T-helper 1 cell treated with Interleukin-12 subunit alpha and Interleukin-12 subunit beta and Interleukin-4 antibody, amounts not matched to agents 30 ng/mL and 1 ng/mL, for 36 hours (primary cell): ENCODE measurements around the gene ARHGEF25. TPM values are rescaled to one million over a fixed set of nuclear protein-coding genes. Genes with fewer than 3 reads are reported as not detected.
"Not testable (repeated sequence)": the region's sequence is repeated elsewhere in the genome, so short reads cannot be mapped to it uniquely, and the experiment has no call there.

Source experiments
- intact Hi-C: fragments of 100-400 bp; cut with micrococcal nuclease; formaldehyde crosslinking; loops from one replicate; pipeline ENCODE4 v1.15.1; 2024
- total RNA-seq: library from RNA; stranded (reverse); gene quantifications from 2 replicates; pipeline ENCODE4 v1.2.3, GENCODE V29; 2022

Gene ARHGEF25
- total RNA-seq, 1 donor from 2014 or later, result 0.51 TPM

- intact Hi-C loops, result loop anchor here (2.0 kb wide), 1 partner anchor 392 kb away; no protein-coding TSS in a partner anchor
Measured at GRCh38 chr12:57632073-57632957, 21.1 kb downstream of the ARHGEF25 start.

DNA sequence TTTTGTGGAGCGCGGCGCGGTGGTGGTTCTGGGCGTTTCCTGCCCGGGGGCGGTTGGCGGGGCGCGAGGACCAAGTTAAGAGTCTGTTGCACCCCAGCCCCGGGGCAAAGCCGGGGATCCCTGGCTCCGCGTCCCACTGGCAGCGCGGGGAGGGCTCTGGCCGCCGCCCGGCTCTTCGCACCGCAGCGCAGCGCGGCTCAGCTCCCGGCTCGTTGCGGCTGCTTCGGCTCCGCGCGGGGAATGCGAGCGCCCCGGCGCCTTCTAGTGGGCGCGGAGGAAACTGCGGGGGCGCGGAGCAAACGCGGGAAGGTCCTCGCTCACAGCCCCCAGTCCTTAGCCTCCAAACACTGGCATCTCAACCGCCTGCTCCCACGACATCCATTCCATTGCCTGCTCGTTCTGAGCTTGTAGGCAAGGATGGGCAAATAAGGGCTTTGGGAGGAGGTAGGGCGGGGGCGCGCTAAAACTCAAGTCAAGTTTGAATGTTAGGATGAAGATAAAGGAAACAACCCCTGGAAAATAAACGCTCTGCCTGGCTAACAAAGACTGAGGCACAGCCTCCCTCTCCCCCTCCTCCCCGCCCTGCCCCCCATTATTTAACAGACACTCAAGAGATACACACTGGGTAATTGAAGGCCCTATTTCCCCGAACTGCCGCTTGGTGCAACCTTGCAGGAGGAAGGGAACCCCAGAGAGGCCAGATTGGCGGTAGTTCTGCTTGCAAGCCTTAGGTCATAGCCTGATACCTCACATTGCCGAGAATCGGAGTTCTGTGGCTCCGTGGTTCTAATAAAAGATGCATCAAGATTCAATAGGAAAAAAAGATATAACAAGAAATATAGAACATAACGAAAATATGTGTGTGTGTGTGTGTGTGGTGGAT, 22.0 kb downstream of the ARHGEF25 start, which contains the start of gene B4GALNT1:
Gene B4GALNT1, minus strand, starts transcription at position 244 of the 883 bp plus-strand sequence. CDS start 1,069 bp downstream, outside the sequence.
- intact Hi-C loops, result loop anchor here (1.0 to 2.0 kb wide), 6 partner anchors 12 to 392 kb away; partner anchors contain the start of gene GLI1

- intact Hi-C loops, result not testable (repeated sequence)
Measured at GRCh38 chr12:57636731-57637130, 25.5 kb downstream of the ARHGEF25 start.

GRCh38 chr12:57637364-57637763, 26.1 kb downstream of the ARHGEF25 start:
- intact Hi-C loops, result no loop called here

DNA sequence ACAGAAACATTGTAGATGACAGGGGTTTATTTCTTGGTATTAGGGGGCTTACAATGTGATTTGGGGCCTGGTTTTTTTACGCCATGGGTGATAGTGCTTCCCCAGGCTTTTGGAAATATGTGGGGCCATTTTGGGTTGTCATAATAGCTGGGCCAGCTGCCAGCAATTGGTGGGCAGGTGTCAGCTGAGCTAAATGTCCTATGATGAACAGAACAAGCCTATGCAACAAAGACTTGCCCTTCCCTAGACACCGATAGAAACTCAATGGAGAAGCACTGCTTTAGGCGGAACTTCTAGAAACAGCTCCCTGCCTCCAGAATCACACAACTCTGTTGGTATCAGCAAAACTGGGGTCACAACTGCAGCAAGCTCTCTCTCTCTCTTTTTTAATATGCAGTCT, 26.9 kb downstream of the ARHGEF25 start:
- intact Hi-C loops, result no loop called here

GRCh38 chr12:57640175-57641042, 29.2 kb downstream of the ARHGEF25 start:
- intact Hi-C loops, result no loop called here

DNA sequence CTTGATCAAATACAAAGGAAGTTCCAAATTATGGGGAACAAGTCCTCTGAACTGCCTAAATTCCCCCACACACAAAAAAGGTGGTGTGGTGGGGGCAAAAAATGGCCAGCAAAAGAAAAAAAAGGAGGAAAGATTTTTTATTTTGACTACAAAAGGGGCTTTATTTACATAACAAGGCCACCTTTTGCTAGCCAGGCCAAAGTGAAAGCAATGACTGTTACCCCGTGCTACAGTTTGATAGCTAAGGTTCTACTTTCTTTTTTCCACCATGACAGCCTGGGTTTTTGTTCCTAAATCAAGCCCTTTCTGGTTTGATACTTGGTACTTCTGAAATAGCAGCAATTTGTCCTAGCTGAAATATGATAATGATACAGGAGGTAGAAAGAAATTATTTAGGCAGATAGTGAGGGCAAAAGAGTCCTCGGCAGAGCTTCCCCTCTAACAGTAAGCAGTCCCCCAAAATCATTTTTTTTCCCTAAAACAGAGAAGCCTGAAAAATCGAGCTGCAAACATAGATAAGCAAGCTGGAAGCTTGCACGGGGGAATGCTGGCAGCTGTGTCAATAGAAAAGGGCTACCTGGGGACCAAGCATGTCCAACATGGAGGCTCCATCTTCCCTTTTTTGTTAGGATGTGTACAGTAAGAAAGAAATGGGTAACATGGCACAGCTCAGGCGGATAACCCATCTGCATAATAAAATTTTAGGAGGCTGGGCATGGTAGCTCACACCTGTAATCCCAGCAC, 30.6 kb downstream of the ARHGEF25 start:
- intact Hi-C loops, result no loop called here

DNA sequence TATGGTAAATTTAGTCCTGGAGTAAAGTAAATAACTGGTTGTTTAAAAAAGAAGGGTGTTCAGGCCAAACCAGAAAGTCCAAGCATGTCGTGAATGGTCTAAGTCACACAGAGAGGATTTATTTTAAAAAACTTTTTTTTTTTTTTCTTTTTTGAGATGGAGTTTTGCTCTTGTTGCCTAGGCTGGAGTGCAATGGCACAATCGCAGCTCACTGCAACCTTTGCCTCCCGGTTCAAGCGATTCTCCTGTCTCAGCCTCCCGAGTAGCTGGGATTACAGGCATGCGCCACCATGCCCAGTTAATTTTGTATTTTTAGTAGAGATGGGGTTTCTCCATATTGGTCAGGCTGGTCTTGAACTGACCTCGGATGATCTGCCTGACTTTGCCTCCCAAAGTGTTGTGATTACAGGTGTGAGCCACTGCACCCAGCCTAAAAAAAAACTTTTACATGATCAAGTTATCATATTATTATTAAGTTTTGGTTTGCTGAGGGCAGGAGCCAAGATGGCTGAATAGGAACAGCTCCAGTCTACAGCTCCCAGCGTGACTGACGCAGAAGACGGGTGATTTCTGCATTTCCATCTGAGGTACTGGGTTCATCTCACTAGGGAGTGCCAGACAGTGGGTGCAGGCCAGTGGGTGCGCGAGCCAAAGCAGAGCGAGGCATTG, 34.9 kb downstream of the ARHGEF25 start:
- intact Hi-C loops, result not testable (repeated sequence)

DNA sequence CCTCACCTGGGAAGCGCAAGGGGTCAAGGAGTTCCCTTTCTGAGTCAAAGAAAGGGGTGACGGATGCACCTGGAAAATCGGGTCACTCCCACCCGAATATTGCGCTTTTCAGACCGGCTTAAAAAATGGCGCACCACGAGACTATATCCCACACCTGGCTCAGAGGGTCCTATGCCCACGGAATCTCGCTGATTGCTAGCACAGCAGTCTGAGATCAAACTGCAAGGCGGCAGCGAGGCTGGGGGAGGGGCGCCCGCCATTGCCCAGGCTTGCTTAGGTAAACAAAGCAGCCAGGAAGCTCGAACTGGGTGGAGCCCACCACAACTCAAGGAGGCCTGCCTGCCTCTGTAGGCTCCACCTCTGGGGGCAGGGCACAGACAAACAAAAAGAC, 35.4 kb downstream of the ARHGEF25 start:
- intact Hi-C loops, result not testable (repeated sequence)

DNA sequence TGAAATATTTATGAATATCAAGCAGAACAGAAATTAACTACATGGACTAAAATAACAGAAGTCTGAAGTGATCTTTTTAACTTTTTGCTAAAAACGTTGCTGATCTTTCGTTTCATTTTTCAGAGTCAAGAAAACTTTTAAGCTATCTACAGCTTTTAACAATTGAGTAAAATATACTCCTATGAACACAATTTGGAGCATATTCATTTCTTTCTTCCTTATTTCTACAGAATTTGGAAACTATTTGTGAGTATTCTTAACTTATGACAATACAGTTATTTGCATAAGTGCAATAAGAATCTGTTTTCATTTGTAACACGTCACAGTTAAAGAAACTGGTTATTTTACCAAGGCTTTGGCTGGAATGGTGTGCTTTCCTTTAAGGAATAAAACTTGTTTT, 42.8 kb downstream of the ARHGEF25 start:
- intact Hi-C loops, result no loop called here

- intact Hi-C loops, result no loop called here
Measured at GRCh38 chr12:57655541-57656240, 44.5 kb downstream of the ARHGEF25 start.

DNA sequence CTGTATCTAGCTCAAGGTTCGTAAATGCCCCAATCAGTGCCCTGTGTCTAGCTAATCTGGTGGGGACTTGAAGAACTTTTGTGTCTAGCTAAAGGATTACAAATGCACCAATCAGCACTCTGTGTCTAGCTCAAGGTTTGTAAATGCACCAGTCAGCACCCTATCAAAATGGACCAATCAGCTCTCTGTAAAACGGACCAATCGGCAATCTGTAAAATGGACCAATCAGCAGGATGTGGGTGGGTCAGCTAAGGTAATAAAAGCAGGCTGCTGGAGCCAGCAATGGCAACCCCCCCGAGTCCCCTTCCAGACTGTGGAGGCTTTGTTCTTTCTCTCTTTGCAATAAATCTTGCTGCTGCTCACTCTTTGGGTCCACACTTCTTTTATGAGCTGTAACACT, 45.2 kb downstream of the ARHGEF25 start:
- intact Hi-C loops, result not testable (repeated sequence)

DNA sequence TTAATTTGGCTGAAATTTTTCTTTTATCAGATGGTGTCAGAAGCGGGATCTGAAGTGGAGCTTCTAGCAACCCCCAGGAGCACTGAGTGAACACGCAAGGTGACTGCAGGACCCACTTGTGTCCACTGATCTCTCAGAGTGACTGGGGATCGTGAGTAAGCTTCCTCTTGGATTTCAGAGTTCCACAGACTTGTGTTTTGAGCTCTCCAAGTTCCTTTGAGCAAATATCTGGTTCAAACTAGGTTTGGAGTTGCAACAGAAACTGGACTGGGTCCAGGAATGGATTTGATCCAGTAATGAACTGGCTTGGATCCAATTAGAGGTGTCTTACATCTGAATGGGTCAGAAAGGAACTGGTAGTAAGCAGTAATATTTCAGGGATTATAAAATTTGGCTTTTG, 46.5 kb downstream of the ARHGEF25 start:
- intact Hi-C loops, result no loop called here

- intact Hi-C loops, result no loop called here
Measured at GRCh38 chr12:57658890-57659289, 47.7 kb downstream of the ARHGEF25 start.

DNA sequence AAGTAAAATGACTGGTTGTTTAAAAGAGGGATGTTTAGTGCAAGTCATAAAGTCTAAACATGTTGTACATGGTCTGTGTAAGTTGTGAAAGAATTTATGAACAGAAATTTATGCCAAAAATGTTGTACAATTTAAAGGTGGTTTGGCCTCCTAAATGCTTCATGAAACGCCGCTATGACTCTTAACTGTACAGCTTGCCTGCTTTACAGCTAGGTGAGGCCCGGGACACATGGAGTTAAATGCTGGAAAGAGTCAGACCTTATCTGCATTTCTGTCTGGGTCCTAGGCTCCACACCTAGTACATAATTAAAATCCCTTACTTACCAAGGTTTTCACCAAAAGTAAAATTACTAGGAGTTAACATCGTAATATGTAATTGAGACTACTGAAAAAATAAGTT, 50.1 kb downstream of the ARHGEF25 start:
- intact Hi-C loops, result no loop called here

- intact Hi-C loops, result not testable (repeated sequence)
Measured at GRCh38 chr12:57665066-57665820, 54.0 kb downstream of the ARHGEF25 start.
